Esophagus squamous epithelium (tissue), 5 donors: ENCODE results near the gene NKX3-2. TPM values are rescaled to one million over a fixed set of nuclear protein-coding genes. Genes with fewer than 3 reads are reported as not detected.

Experiments used
- DNase-seq: peaks from one replicate; lab custom pipeline; 2025; lab: John Stamatoyannopoulos, UW
- H3K27ac ChIP-seq, 4 donors: fragments of 200-600 bp; sonication (generic); one replicate each; pipeline ENCODE4 v1.5.1; 2016 to 2019; ENCODE audit warnings: mild to moderate bottlenecking in 1 of 4
- H3K27me3 ChIP-seq, 4 donors: fragments of 200-600 bp; sonication (generic); 1 replicate in 3 of 4; 2 replicates in 1 of 4; pipeline versions ENCODE4 v1.5.1 to v1.6.0; 2017 to 2021; ENCODE audit warnings: antibody characterized with exemption in 1 of 4
- H3K36me3 ChIP-seq, 3 donors: fragments of 200-600 bp; sonication (generic); one replicate each; pipeline ENCODE4 v1.5.1; 2016 to 2019
- H3K4me1 ChIP-seq, 3 donors: fragments of 200-600 bp; sonication (generic); one replicate each; pipeline ENCODE4 v1.5.1; 2017 to 2019
- H3K4me3 ChIP-seq, 4 donors: fragments of 200-600 bp; sonication (generic); 1 replicate in 3 of 4; 2 replicates in 1 of 4; pipeline ENCODE4 v1.5.1; 2016 to 2019; ENCODE audit warnings: mild to moderate bottlenecking in 2 of 4, moderate library complexity in 1 of 4
- H3K9me3 ChIP-seq, 3 donors: fragments of 200-600 bp; sonication (generic); one replicate each; pipeline ENCODE4 v1.5.1; 2016 to 2019
- CTCF ChIP-seq, 6 experiments: fragments of 450-650 bp in 4 of 6; fragments of 200-600 bp in 2 of 6; sonication (generic) in 2 of 6; IDR thresholded peaks; one replicate each; pipeline ENCODE4 v1.5.1; 2016 to 2019; ENCODE audit warnings: antibody characterized with exemption in 6 of 6, mild to moderate bottlenecking in 4 of 6, moderate library complexity in 4 of 6
- POLR2A ChIP-seq, 4 donors: fragments of 450-650 bp; IDR thresholded peaks; one replicate each; pipeline ENCODE4 v1.6.1; 2017; ENCODE audit warnings: antibody characterized with exemption in 4 of 4, mild to moderate bottlenecking in 4 of 4, moderate library complexity in 3 of 4
- WGBS, 2 donors: methylation state at CpG; one replicate each; pipeline ENCODE4 v1.1.5; 2018; 5-methylcytosine and 5-hydroxymethylcytosine counted together
- intact Hi-C: fragments of 100-400 bp; cut with DNase I; formaldehyde crosslinking; loops from one replicate; pipeline ENCODE4 v1.15.0; 2022
- total RNA-seq, 4 donors: library from RNA; depleted of rRNA; stranded (reverse); fragments of >200 nt; gene quantifications; one replicate each; pipeline ENCODE4 v1.1.0, GENCODE V29; 2016
- donor health status: DM: yes; HTN: yes; CAD: no.

Gene NKX3-2
- total RNA-seq, 4 donors from 2014 or later, result 0.19 to 0.62 TPM; not detected in 2

GRCh38 chr4:13531625-13531998 lies 12.7 kb downstream of the NKX3-2 start:
- Histone ChIP-seq H3K9me3 (no peaks in the 10 kb centered on the region), H3K4me3 (no peak overlapping the region), H3K27me3 (peaks cover 10 to 100% (median 70%) of the 10 kb centered on the region in 4 donors), H3K4me1 (peaks cover 0 to 39% (median 0%) of the 10 kb centered on the region in 3 donors), H3K36me3 (no peaks in the 10 kb centered on the region), H3K27ac (no peak overlapping the region)
- 40 to 41% methylated on average over 8 of the region's 8 CpGs for WGBS, 2 donors
- intact Hi-C loops, result no loop called here
- DNase-seq, result no peak
- TF ChIP-seq CTCF (IDR thresholded peaks at IDR 0.05) (no peak), POLR2A (IDR thresholded peaks at IDR 0.05) (no peak)

- Histone ChIP-seq H3K27ac (no peak overlapping the region), H3K27me3 (peaks cover 10 to 100% (median 69%) of the 10 kb centered on the region in 4 donors), H3K4me3 (no peak overlapping the region), H3K36me3 (no peaks in the 10 kb centered on the region), H3K4me1 (peaks cover 0 to 38% (median 0%) of the 10 kb centered on the region in 3 donors), H3K9me3 (no peaks in the 10 kb centered on the region)
- intact Hi-C loops, result no loop called here
- no peak for DNase-seq
- 21 to 23% methylated on average over 18 to 25 of the region's 35 CpGs for WGBS, 2 donors
- no peak for TF ChIP-seq CTCF (IDR thresholded peaks at IDR 0.05)
- no peak for TF ChIP-seq POLR2A (IDR thresholded peaks at IDR 0.05)
Measured at GRCh38 chr4:13530823-13531624, 13.3 kb downstream of the NKX3-2 start.

- no peak for DNase-seq
- Histone ChIP-seq H3K9me3 (peaks cover 0 to 9% (median 7%) of the 10 kb centered on the region in 3 donors), H3K4me3 (no peak overlapping the region), H3K27ac (no peak overlapping the region), H3K36me3 (no peaks in the 10 kb centered on the region), H3K27me3 (peaks cover 17 to 100% (median 66%) of the 10 kb centered on the region in 4 donors), H3K4me1 (peaks cover 0 to 32% (median 0%) of the 10 kb centered on the region in 3 donors)
- no peak for TF ChIP-seq CTCF (IDR thresholded peaks at IDR 0.05)
- WGBS, 2 donors, result 18 to 41% methylated on average over 19 to 25 of the region's 37 CpGs
- intact Hi-C loops, result no loop called here
Measured at GRCh38 chr4:13529128-13529919, 15.0 kb downstream of the NKX3-2 start.

- peaks cover 0 to 14% (median 12%) of the 10 kb centered on the region in 3 donors for H3K9me3 ChIP-seq
- 13% methylated on average over 3 to 5 of the region's 5 CpGs for WGBS, 2 donors
- no peak for DNase-seq
- H3K27me3 ChIP-seq, result peaks cover 23 to 100% (median 67%) of the 10 kb centered on the region in 4 donors
- intact Hi-C loops, result no loop called here
- peaks cover 0 to 5% (median 0%) of the 10 kb centered on the region in 3 donors for H3K36me3 ChIP-seq
- H3K27ac ChIP-seq, result no peak overlapping the region
- H3K4me1 ChIP-seq, result peaks cover 0 to 30% (median 0%) of the 10 kb centered on the region in 3 donors
- TF ChIP-seq CTCF (IDR thresholded peaks at IDR 0.05), result no peak
- TF ChIP-seq POLR2A (IDR thresholded peaks at IDR 0.05), result no peak
- H3K4me3 ChIP-seq, result no peak overlapping the region
Measured at GRCh38 chr4:13528821-13529127, 15.5 kb downstream of the NKX3-2 start.
